HepG2 (cell line): ENCODE measurements around the gene SNAP25. TPM values are rescaled to one million over a fixed set of nuclear protein-coding genes. Genes with fewer than 3 reads are reported as not detected.

Experiments used
- ATAC-seq: fragments of 200-7000 bp; cut with Tn5 transposase; 3 replicates; pipeline ENCODE4 v1.9.1; 2020; ENCODE audit warnings: mild to moderate bottlenecking, moderate library complexity
- BruUV-seq: library from RNA; stranded (reverse); fragments of 400-500 nt; replicated peaks from 2 replicates; lab custom pipeline; 2021; lab: Mats Ljungman, UMichigan
- CTCF ChIA-PET: fragments of 300-600 bp; formaldehyde crosslinking; extraction: SDS; loops from one replicate; lab custom pipeline; 2021; ENCODE audit warnings: low total read pairs, inconsistent platforms, low intra/inter-chr PET ratio; lab: Yijun Ruan, JAX
- POLR2A ChIA-PET: fragments of 350-600 bp; sonication (Branson Sonifier 250); formaldehyde crosslinking; loops from one replicate; lab custom pipeline; 2020; ENCODE audit warnings: antibody characterized with exemption, inconsistent platforms; lab: Yijun Ruan, JAX
- DNase-seq: peaks from one replicate; pipeline ENCODE4 v3.0.0-alpha.2; 2015; ENCODE audit warnings: low spot score
- FAIRE-seq: peaks from 3 replicates; lab custom pipeline; 2011; peaks lifted over from hg19 to GRCh38; lab: Jason Lieb, UNC
- H2AFZ ChIP-seq: one replicate; pipeline ENCODE4 v1.6.1; 2011; ENCODE audit warnings: low read length, inconsistent platforms
- H3K27ac ChIP-seq: fragments of 300-600 bp; 3 replicates; pipeline ENCODE4 v1.8.0; 2011; ENCODE audit warnings: mixed run types, mild to moderate bottlenecking, mixed read lengths, low read length, inconsistent platforms; ENCODE audit not compliant: insufficient read depth; ENCODE audit errors: extremely low read length
- H3K27me3 ChIP-seq, 2 experiments: fragments of 200-600 bp in 1 of 2; 2 replicates in 1 of 2; 3 replicates in 1 of 2; pipeline versions ENCODE4 v1.6.0 to v1.8.0; 2011; ENCODE audit warnings: low read length in 2 of 2, mild to moderate bottlenecking in 2 of 2, moderate library complexity in 2 of 2, inconsistent platforms in 1 of 2; ENCODE audit not compliant: insufficient read depth in 2 of 2, control insufficient read depth in 1 of 2
- H3K36me3 ChIP-seq, 2 experiments: fragments of 200-600 bp in 1 of 2; replicated peaks in 1 of 2; 2 replicates in 1 of 2; 3 replicates in 1 of 2; pipeline versions ENCODE4 v1.5.1 to v1.8.0; 2011; ENCODE audit warnings: low read length in 2 of 2, inconsistent platforms in 1 of 2; ENCODE audit not compliant: insufficient read depth in 2 of 2, control insufficient read depth in 1 of 2
- H3K4me1 ChIP-seq: 2 replicates; pipeline ENCODE4 v1.5.1; 2012; ENCODE audit warnings: low read length, inconsistent platforms; ENCODE audit not compliant: insufficient read depth
- H3K4me2 ChIP-seq: 2 replicates; pipeline ENCODE4 v1.6.0; 2011; ENCODE audit warnings: low read depth, low read length, inconsistent platforms
- H3K4me3 ChIP-seq, 3 experiments: fragments of 200-600 bp in 1 of 3; sonication (generic), shearing (Covaris generic) in 1 of 3; replicated peaks in 1 of 3; 2 replicates each; pipeline ENCODE4 v1.5.1; 2011 to 2016; ENCODE audit warnings: low read length in 3 of 3, inconsistent platforms in 2 of 3, low read depth in 2 of 3, mild to moderate bottlenecking in 2 of 3, control low read depth in 1 of 3, mixed read lengths in 1 of 3; ENCODE audit not compliant: insufficient read depth in 1 of 3
- H3K79me2 ChIP-seq: one replicate; pipeline ENCODE4 v1.6.1; 2011; ENCODE audit warnings: low read length, inconsistent platforms; ENCODE audit not compliant: insufficient read depth
- H3K9ac ChIP-seq: 2 replicates; pipeline ENCODE4 v1.6.0; 2011; ENCODE audit warnings: mild to moderate bottlenecking, low read depth, low read length, inconsistent platforms; ENCODE audit not compliant: insufficient read depth
- H3K9me3 ChIP-seq: 2 replicates; pipeline ENCODE4 v1.5.1; 2012; ENCODE audit warnings: mild to moderate bottlenecking, low read length
- H4K20me1 ChIP-seq: 2 replicates; pipeline ENCODE4 v1.6.0; 2011; ENCODE audit warnings: inconsistent platforms, mild to moderate bottlenecking, low read length, moderate library complexity; ENCODE audit not compliant: insufficient read depth
- ADNP ChIP-seq: sonication (generic); formaldehyde crosslinking; IDR thresholded peaks from 2 replicates; pipeline ENCODE4 v1.4.0; 2020; ENCODE audit warnings: missing genetic modification reagents
- CREB1 ChIP-seq, 2 experiments: fragments of 450-650 bp in 1 of 2; IDR thresholded peaks; 2 replicates each; pipeline ENCODE4 v1.6.1; 2016 to 2017; ENCODE audit warnings: control low read depth in 1 of 2, mild to moderate bottlenecking in 1 of 2, missing compliant biosample characterization in 1 of 2, missing genetic modification characterization in 1 of 2
- FOSL1 ChIP-seq: sonication (generic); formaldehyde crosslinking; IDR thresholded peaks from 2 replicates; pipeline ENCODE4 v1.9.0; 2021; ENCODE audit warnings: missing genetic modification reagents, borderline replicate concordance
- ISL2 ChIP-seq: sonication (generic); formaldehyde crosslinking; IDR thresholded peaks from 2 replicates; pipeline ENCODE4 v1.5.0; 2020; ENCODE audit warnings: missing genetic modification reagents
- KDM6A ChIP-seq: IDR thresholded peaks from 2 replicates; pipeline ENCODE4 v1.6.1; 2016; ENCODE audit warnings: low read depth
- MTF1 ChIP-seq: sonication (generic); formaldehyde crosslinking; IDR thresholded peaks from 2 replicates; pipeline ENCODE4 v1.5.0; 2020; ENCODE audit warnings: missing genetic modification reagents
- PITX1 ChIP-seq: sonication (generic); formaldehyde crosslinking; IDR thresholded peaks from 2 replicates; pipeline ENCODE4 v1.5.1; 2020; ENCODE audit warnings: mild to moderate bottlenecking, missing genetic modification reagents
- ZBTB21 ChIP-seq: sonication (generic); formaldehyde crosslinking; IDR thresholded peaks from 2 replicates; pipeline ENCODE4 v1.4.0; 2020; ENCODE audit warnings: missing genetic modification reagents
- WGBS: methylation state at CpG from one replicate; pipeline ENCODE4 v1.1.6; 2017; ENCODE audit warnings: low lambda C conversion rate; 5-methylcytosine and 5-hydroxymethylcytosine counted together
- in situ Hi-C: cut with HindIII; loops from 2 replicates; pipeline ENCODE4 v1.10.0; 2017; ENCODE audit warnings: low pct_unique_long_range_greater_than_20kb; ENCODE audit not compliant: extremely low pct_ligation_motif_present
- intact Hi-C: fragments of 100-400 bp; cut with micrococcal nuclease; formaldehyde crosslinking; loops from one replicate; pipeline ENCODE4 v1.10.0; 2022; ENCODE audit not compliant: unreplicated experiment
- polyA plus RNA-seq, 8 experiments: library from polyadenylated mRNA; depleted of rRNA in 3 of 8; stranded (reverse) in 7 of 8; unstranded in 1 of 8; fragments of >200 nt; fragmentation: Illumina TruSeq in 4 of 8; extraction: Trizol in 4 of 8; gene quantifications; 2 replicates each; pipeline versions ENCODE4 v1.2.1 to v1.2.3, GENCODE V29; 2011 to 2016; ENCODE audit warnings: low read depth in 4 of 8, missing spikeins in 1 of 8, mixed read lengths in 1 of 8; ENCODE audit not compliant: insufficient read depth in 1 of 8
- total RNA-seq, 5 experiments: library from RNA; depleted of rRNA; stranded (reverse); fragments of >200 nt; fragmentation: Illumina TruSeq; extraction: Trizol; gene quantifications; 2 replicates each; pipeline ENCODE4 v1.2.3, GENCODE V29; 2016; ENCODE audit warnings: low read depth in 1 of 5
- TF ChIP-seq, protein P1 (sequence below): sonication (generic); formaldehyde crosslinking; conservative IDR thresholded peaks from 2 replicates; pipeline ENCODE4 v1.4.0; 2020; ENCODE audit warnings: missing genetic modification reagents
- TF ChIP-seq, protein P2 (sequence below): sonication (generic); formaldehyde crosslinking; IDR thresholded peaks from 2 replicates; pipeline ENCODE4 v1.4.0; 2020; ENCODE audit warnings: missing genetic modification reagents, borderline replicate concordance

Gene SNAP25
- total and polyA plus RNA-seq, 2 of the 13 experiments (the other 11 are each of a cell fraction or from before 2014, with no cell fraction given), result not detected

DNA sequence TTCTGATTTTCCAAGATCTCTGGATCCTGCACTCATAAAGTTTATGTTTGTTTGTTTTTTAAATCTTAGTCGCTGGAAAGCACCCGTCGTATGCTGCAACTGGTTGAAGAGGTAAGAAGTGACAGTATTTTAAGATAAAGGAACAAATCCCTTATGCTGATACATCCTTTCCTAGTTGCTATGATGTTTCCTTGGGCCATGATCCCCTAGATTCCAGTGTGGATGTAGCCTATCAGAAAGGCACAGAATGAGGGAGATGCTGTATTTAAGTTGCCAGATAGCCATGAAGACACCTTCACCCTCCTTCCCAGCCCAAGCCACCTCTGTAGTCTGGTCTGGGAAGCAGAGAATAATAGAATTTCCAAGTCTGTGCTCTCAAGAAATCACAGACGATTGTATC, 59.0 kb downstream of the SNAP25 start (continued):
- TF ChIP-seq, protein P1, sequence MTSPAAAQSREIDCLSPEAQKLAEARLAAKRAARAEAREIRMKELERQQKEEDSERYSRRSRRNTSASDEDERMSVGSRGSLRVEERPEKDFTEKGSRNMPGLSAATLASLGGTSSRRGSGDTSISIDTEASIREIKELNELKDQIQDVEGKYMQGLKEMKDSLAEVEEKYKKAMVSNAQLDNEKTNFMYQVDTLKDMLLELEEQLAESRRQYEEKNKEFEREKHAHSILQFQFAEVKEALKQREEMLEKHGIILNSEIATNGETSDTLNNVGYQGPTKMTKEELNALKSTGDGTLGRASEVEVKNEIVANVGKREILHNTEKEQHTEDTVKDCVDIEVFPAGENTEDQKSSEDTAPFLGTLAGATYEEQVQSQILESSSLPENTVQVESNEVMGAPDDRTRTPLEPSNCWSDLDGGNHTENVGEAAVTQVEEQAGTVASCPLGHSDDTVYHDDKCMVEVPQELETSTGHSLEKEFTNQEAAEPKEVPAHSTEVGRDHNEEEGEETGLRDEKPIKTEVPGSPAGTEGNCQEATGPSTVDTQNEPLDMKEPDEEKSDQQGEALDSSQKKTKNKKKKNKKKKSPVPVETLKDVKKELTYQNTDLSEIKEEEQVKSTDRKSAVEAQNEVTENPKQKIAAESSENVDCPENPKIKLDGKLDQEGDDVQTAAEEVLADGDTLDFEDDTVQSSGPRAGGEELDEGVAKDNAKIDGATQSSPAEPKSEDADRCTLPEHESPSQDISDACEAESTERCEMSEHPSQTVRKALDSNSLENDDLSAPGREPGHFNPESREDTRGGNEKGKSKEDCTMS (CRISPR knock-in tag), result no peak
- TF ChIP-seq ISL2 (CRISPR knock-in tag) (no peak), FOSL1 (CRISPR knock-in tag) (no peak), PITX1 (no peak)
- TF ChIP-seq, protein P2, sequence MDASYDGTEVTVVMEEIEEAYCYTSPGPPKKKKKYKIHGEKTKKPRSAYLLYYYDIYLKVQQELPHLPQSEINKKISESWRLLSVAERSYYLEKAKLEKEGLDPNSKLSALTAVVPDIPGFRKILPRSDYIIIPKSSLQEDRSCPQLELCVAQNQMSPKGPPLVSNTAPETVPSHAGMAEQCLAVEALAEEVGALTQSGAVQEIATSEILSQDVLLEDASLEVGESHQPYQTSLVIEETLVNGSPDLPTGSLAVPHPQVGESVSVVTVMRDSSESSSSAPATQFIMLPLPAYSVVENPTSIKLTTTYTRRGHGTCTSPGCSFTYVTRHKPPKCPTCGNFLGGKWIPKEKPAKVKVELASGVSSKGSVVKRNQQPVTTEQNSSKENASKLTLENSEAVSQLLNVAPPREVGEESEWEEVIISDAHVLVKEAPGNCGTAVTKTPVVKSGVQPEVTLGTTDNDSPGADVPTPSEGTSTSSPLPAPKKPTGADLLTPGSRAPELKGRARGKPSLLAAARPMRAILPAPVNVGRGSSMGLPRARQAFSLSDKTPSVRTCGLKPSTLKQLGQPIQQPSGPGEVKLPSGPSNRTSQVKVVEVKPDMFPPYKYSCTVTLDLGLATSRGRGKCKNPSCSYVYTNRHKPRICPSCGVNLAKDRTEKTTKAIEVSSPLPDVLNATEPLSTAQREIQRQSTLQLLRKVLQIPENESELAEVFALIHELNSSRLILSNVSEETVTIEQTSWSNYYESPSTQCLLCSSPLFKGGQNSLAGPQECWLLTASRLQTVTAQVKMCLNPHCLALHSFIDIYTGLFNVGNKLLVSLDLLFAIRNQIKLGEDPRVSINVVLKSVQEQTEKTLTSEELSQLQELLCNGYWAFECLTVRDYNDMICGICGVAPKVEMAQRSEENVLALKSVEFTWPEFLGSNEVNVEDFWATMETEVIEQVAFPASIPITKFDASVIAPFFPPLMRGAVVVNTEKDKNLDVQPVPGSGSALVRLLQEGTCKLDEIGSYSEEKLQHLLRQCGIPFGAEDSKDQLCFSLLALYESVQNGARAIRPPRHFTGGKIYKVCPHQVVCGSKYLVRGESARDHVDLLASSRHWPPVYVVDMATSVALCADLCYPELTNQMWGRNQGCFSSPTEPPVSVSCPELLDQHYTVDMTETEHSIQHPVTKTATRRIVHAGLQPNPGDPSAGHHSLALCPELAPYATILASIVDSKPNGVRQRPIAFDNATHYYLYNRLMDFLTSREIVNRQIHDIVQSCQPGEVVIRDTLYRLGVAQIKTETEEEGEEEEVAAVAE (CRISPR knock-in tag), result no peak

DNA sequence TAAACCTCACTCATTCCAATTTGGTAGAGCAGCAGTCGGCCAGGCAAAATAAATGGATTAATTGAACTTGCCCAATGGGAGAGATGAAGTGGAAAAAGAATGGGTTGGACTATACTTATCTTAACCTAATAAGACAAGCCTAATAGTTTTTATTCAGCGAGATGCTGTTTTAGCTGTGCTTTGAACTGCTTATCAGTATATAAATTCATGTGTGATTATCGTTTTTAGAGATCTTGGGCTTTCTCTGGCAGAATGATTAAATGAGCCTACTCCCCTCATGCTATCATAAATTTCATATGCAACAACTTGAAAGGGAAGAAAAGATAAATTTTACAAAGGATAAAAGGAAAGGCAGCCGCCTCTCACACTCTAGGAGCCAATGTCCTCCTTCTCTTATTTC, 59.8 kb downstream of the SNAP25 start:
- CTCF ChIA-PET, result no interaction called here
- no peak overlapping the region for H3K4me2 ChIP-seq
- H3K4me3 ChIP-seq, result no peak overlapping the region
- 19% methylated on average over 4 of the region's 4 CpGs for WGBS
- H3K9ac ChIP-seq, result no peak overlapping the region
- H3K27me3 ChIP-seq, result peaks cover 0 to 24% of the 10 kb centered on the region in 2 experiments; a peak in 2 of 5 replicates
- FAIRE-seq, result no peak
- no TSS peak for BruUV-seq
- H3K36me3 ChIP-seq, result no peaks in the 10 kb centered on the region
- ATAC-seq, result no peak
- no peaks in the 10 kb centered on the region for H3K4me1 ChIP-seq
- in situ Hi-C loops (no loop called here), intact Hi-C loops (no loop called here)
- no peak for DNase-seq
- POLR2A ChIA-PET, result no interaction called here
- no peaks in the 10 kb centered on the region for H3K79me2 ChIP-seq
- H4K20me1 ChIP-seq, result no peaks in the 10 kb centered on the region
- H3K27ac ChIP-seq, result no peak overlapping the region
- no peaks in the 10 kb centered on the region for H3K9me3 ChIP-seq
- H2AFZ ChIP-seq, result no peak overlapping the region
- TF ChIP-seq CREB1 (IDR thresholded peaks at IDR 0.05) (no peak), CREB1 (CRISPR knock-in tag; IDR thresholded peaks at IDR 0.05) (no peak), ADNP (CRISPR knock-in tag) (no peak), ZBTB21 (no peak), MTF1 (CRISPR knock-in tag) (no peak), KDM6A (no peak)
